Eye (tissue), 1 donor: ENCODE data around the gene CACNA1C.

ENCODE experiments used
- DNase-seq: peaks from one replicate; pipeline ENCODE4 v3.0.0-alpha.2; 2015

CACNA1C gene

GRCh38 chr12:2052826-2053678 lies at the start of gene CACNA1C:
Gene CACNA1C, plus strand, starts transcription at chr12:2052987. Its CDS starts 576 bp downstream, at chr12:2053563.
- peak; percentile 86 for DNase-seq

GRCh38 chr12:2003676-2004112 lies 49.1 kb upstream of the CACNA1C start:
- DNase-seq: no peak

DNA sequence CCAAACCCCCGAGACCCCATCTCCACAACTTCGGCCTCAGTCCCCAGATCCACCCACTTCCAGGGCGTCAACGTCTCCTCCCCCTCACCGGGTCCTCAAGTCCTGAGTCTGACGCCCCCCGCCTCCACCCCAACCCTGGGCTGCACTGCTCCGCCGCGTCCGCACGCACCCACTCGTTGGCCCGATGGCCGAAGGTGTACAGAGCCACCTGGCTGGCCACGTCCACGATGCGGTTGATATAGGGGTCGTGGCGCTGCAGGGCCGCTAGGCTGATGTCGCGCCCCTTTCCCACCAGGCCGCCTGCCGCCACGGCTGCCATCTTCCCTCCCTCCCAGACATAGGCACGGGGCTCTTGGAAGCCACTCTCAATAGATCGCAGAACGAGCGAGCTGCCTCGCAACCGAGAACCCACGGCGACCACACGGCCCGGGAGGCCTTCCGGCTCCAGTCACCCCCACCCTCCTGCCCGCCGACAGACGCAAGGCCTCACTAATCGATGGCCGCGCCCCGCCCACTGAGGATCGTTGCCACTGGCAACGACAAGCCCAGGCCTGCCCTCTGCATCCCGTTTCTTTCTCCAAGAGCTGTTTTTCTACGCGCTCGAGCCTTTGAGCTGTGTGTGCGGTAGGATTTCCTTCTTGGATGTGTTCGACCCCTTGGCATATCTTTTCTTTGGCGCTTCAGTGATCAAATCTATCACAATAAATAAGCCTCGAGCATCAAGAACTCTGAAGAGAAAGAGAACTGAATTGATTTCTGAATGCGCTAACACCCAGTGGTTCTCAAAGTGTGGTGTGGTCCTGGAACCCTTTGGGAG lies 48.5 kb upstream of the CACNA1C start, which contains the start of gene DCP1B:
DCP1B (minus strand) TSS at position 345 of the 817 bp plus-strand sequence; CDS start at position 319, 26 bp downstream.
- peak; percentile 97 for DNase-seq

DNA sequence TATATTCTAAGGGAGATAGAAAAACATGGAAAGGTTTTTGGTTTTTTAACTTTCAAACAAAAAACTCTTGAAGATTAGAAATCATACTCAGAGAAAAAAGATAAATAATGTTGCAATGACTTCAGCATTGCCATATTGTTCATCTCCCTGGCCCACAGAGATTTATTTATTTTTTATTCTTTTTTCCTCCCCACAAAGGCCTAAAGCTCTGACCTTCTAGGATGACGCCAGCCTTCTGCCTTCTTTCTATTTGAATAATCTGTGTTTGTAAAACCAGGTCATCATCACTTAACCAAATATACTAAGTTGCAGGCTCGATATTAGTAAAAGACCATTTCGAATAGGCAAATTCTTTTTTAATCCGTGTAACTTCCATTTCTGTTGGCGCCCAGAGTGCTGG lies 44.1 kb upstream of the CACNA1C start:
- no peak for DNase-seq

GRCh38 chr12:2009623-2010022 lies 43.2 kb upstream of the CACNA1C start:
- DNase-seq: no peak

DNA sequence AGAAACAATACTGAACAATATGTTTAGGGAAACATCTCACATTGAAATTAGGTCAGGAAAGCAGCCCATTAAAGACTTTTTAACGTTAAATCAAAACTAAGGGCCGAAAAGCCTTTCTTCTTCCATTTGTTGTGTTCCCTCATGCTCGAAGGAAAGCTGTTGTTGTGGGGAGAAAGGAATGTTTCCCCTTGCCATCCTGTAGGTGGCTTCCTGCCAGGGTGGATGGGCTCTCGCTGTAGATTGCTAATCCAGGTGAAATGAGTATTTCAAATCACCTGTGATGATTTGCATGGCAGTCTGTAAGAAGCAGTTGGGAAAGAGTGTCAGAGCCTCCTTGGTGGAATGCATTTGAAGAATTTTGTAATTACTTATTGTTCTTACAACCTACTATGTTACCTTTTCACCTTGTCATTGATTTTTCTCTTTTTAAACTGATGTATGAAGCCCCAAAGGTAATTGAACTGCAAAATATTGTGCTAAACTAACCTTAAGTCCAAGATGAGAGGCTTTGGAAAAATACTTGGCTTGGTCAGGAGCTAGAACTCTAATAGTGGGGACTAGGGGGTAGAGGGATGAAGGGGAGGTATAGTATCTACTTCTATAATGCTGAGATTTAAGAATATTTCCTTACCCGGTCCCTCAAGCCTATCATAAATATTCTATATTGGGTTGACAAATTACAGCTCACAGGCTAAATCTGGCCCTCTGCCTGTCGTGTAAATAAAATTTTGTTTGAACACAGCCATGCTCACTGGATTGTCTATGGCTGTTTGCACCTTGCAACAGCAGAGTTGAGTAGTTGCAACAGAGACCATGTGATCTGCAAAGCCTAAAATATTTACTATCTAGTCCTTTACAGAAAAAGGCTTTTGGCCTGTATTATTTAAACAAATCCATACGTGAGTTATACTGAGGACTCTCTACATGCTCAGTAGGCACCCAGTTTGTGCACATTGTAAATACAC lies 40.9 kb upstream of the CACNA1C start:
- no peak for DNase-seq

DNA sequence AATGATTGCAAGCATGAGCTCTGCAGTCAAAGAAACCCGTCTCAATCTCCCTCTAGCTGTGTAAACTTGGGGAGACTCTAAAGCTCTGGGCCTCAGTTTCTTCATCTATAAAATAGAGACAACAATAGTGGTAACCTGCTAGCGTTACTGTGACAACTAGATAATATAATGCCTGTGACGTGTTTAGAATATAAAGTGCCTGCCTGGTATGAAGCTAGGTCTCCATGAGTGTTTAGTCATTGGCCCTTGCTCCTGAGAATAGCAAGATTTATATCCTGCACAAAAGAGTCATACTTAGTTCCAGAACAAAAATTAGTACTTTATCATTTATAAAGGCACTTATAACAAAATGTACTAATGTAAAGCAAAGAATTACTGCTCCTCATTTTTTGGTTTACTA lies 39.7 kb upstream of the CACNA1C start:
- no peak for DNase-seq

DNA sequence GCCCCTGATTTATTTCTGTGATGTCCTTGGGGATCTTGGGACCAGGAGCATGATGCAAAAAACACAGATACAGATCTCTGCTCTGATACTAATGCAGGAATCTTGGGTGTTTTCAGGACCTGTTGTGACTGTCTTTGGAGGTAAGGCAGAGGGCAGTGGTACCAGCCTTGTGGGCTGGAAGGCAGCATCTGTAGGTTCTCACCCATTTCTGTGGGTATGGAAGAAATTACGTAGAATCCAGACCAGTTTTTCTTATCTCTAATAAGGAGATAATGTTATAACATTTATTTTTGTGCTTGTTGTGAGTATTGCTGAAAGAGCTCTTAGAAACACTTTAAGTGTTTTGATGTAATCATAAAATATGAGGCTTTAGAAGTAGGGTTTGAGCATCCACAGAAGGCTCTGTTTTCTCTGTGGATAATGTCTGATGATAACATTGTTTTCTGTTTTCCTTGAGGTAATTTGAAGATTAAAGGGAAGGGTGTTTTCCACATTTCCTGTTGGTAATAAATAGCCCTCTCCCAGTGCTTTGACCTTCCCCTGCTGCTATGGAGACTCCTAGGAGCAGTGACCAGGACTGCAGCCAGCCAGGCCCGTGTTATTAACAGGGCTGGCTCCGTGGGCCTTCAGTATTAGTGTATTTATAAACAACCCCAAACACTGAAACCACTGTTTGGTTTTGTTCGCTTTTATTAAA lies 39.1 kb upstream of the CACNA1C start:
- no peak for DNase-seq

GRCh38 chr12:2014231-2014630 lies 38.6 kb upstream of the CACNA1C start:
- DNase-seq: no peak

- DNase-seq: no peak
These were observed 35.8 kb upstream of the CACNA1C start for GRCh38 chr12:2016862-2017545.

GRCh38 chr12:2017546-2018337 lies 35.0 kb upstream of the CACNA1C start:
- DNase-seq: peak; percentile 60

DNA sequence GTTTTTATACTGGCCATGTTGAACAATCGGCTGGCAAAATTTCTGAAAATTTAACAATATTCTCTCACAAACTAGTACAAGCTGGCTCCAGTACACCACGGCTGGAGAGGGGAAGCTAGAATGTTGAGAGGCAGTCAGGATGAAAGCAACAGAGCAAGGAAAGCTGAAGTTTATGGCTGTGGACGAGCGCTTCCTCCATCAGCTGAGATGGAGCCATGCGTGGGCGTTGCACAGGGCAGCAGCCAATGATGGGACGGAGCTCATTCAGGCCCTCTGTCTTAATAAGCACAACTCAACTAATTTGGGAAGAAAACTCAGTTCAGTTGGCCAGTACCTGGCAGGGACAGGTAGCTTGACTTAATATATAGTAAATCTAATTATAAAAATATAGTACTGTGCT lies 34.4 kb upstream of the CACNA1C start:
- no peak for DNase-seq

DNA sequence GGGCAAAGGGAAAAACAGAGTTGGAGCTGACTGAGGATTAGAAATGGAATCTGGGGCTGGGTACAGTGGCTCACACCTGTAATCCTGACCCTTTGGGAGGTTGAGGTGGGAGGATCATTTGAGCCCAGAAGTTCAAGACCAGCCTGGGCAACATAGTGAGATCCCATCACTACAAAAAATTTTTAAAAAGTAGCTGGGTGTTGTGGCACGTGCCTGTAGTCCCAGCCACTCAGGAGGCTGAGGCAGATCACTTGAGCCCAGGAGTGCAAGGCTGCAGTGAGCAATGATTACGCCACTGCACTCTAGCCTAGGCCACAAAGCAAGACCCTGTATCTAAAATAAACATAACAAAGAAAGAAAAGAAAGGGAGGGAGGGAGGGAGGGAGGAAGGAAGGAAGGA lies 33.7 kb upstream of the CACNA1C start:
- DNase-seq: no peak

GRCh38 chr12:2020511-2020910 lies 32.3 kb upstream of the CACNA1C start:
- DNase-seq: no peak

- DNase-seq: no peak
These were observed 29.4 kb upstream of the CACNA1C start for GRCh38 chr12:2023365-2023764.

- no peak for DNase-seq
These were observed 25.4 kb upstream of the CACNA1C start for GRCh38 chr12:2027351-2027750.

DNA sequence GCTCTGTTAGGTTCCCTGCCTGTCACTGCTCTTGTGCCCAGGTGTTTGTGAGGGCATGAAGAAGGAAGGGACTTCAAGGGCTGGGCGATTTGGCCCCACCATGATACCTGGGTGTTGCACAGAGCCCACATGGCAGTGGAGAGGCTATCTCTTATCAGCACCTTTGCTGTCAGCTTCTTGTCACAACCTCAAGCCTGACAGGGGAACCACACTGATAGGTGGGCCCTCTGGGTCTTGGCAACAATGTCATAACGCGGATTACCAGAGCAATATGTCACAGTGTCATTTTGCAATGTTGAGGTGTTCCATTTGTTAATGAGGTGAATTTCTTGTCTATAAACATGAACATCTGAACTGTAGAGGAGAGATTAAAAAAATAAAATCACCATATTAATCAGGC lies 22.9 kb upstream of the CACNA1C start:
- DNase-seq: no peak

DNA sequence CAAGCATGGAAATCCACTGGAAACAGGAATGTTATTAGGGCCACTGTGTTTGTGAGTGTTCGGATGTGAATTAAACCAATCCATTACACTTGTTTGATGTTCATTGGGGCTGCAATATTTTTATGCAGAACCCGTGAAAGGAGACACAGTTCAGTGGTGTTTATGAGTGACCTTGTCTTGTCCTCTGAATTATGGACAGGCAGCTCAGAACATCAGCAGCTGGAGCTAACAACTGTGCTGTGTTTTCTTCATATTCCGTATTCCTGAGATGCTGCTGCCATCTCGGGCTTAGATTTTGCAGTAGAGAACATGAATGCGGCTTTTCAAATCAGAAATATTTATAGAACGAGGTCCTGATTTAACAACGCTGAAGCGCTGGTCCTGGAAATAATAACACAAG lies 20.3 kb upstream of the CACNA1C start:
- no peak for DNase-seq

DNA sequence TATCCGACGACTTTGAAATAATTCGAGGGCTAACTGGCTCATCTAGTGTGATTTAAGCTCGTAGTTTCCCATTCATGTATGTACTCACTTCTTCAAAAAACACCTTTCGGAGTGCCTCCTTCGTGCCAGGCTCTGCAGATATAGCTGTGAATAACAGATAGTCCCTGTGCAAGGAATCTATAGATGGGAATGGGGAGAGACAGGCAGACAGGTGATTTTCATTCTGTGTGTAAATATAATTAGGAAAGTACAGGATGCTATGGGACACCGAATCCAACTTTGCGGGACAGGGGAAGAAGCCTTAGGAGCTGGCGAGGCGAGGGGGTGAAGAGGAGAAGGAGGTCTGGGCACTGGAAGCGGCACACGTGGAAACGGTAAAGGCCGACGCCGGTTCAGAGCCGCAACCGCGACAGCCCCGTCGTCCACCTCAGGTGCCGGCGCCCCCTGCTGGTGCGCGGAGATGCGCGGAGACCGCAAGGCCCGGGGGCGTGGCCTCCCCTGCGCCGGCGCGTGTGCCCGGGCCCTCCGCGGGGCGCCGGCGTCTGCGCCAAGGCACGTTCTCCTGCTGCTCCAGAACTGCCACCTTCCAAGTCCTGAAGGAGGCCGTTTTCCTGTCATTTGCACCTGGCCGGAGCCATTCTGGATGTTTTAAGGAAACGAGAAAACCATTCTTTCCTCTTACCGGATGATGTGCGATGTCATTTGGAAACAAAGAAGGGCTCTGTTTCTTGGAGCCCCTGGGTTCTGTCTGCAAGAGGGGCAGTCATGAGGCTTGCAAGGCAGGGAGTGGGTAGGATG lies 18.0 kb upstream of the CACNA1C start:
- DNase-seq: peak; percentile 94
